K562 (cell line): ENCODE measurements around the gene SULT1A2. TPM values are rescaled to one million over a fixed set of nuclear protein-coding genes. Genes with fewer than 3 reads are reported as not detected.

Experiments used
- ATAC-seq: fragments of 200-7000 bp; cut with Tn5 transposase; 3 replicates; pipeline ENCODE4 v1.9.1; 2020; ENCODE audit warnings: moderate library complexity
- BruUV-seq: library from RNA; stranded (reverse); fragments of 400-500 nt; replicated peaks from 2 replicates; lab custom pipeline; 2021; lab: Mats Ljungman, UMichigan
- CTCF ChIA-PET: fragments of 300-600 bp; formaldehyde crosslinking; extraction: SDS; loops from one replicate; lab custom pipeline; 2021; ENCODE audit warnings: low intra/inter-chr PET ratio; lab: Yijun Ruan, JAX
- POLR2A ChIA-PET: fragments of 300-600, 350-650 bp; sonication (Branson Sonifier 250); formaldehyde crosslinking; extraction: SDS; loops from one replicate; lab custom pipeline; 2021; ENCODE audit warnings: antibody characterized with exemption, inconsistent platforms; lab: Yijun Ruan, JAX
- DNase-seq, 4 experiments: peaks; one replicate each; pipeline versions ENCODE4 v3.0.0 to v3.0.0-alpha.2; 2011 to 2018; ENCODE audit warnings: low spot score in 3 of 4, mixed read lengths in 3 of 4; ENCODE audit errors: extremely low read depth in 1 of 4
- FAIRE-seq: peaks from 2 replicates; lab custom pipeline; 2011; peaks lifted over from hg19 to GRCh38; lab: Jason Lieb, UNC
- H2AFZ ChIP-seq: 2 replicates; pipeline ENCODE4 v1.6.0; 2011; ENCODE audit warnings: low read depth, low read length, control low read depth, inconsistent platforms
- H3K27ac ChIP-seq: fragments of 200-600 bp; 3 replicates; pipeline ENCODE4 v1.8.0; 2011; ENCODE audit warnings: low read depth, mild to moderate bottlenecking, control low read depth, inconsistent platforms, low read length, moderate library complexity, mixed read lengths; ENCODE audit errors: extremely low read depth
- H3K27me3 ChIP-seq, 2 experiments: fragments of 300-600 bp in 1 of 2; 2 replicates in 1 of 2; 3 replicates in 1 of 2; pipeline versions ENCODE4 v1.6.0 to v1.8.0; 2011; ENCODE audit warnings: inconsistent platforms in 2 of 2, low read length in 2 of 2, mild to moderate bottlenecking in 1 of 2, mixed read lengths in 1 of 2, moderate library complexity in 1 of 2; ENCODE audit not compliant: control insufficient read depth in 2 of 2, insufficient read depth in 2 of 2
- H3K36me3 ChIP-seq: fragments of 300-600 bp; 3 replicates; pipeline ENCODE4 v1.8.0; 2011; ENCODE audit warnings: mild to moderate bottlenecking, low read length, inconsistent platforms; ENCODE audit not compliant: control insufficient read depth, insufficient read depth
- H3K4me1 ChIP-seq, 2 experiments: fragments of 200-600 bp in 1 of 2; replicated peaks in 1 of 2; 2 replicates in 1 of 2; 3 replicates in 1 of 2; pipeline versions ENCODE4 v1.5.1 to v1.8.0; 2011; ENCODE audit warnings: inconsistent platforms in 2 of 2, low read length in 2 of 2, mild to moderate bottlenecking in 1 of 2, mixed read lengths in 1 of 2, moderate library complexity in 1 of 2; ENCODE audit not compliant: control insufficient read depth in 2 of 2, insufficient read depth in 2 of 2
- H3K4me2 ChIP-seq: 2 replicates; pipeline ENCODE4 v1.6.1; 2011; ENCODE audit warnings: low read length, control low read depth, inconsistent platforms, mixed read lengths; ENCODE audit not compliant: insufficient read depth
- H3K4me3 ChIP-seq: fragments of 200-600 bp; sonication (generic), shearing (Covaris generic); 2 replicates; pipeline ENCODE4 v1.5.1; 2016; ENCODE audit warnings: control low read depth, inconsistent platforms
- H3K79me2 ChIP-seq: fragments of 200-600 bp; 3 replicates; pipeline ENCODE4 v1.8.0; 2011; ENCODE audit warnings: low read length, inconsistent platforms; ENCODE audit not compliant: control insufficient read depth, insufficient read depth
- H3K9ac ChIP-seq, 2 experiments: 2 replicates each; pipeline versions ENCODE4 v1.6.0 to v1.6.1; 2011; ENCODE audit warnings: low read depth in 2 of 2, low read length in 2 of 2, control low read depth in 1 of 2, inconsistent platforms in 1 of 2, mild to moderate bottlenecking in 1 of 2, mixed read lengths in 1 of 2; ENCODE audit not compliant: insufficient read depth in 1 of 2
- H3K9me1 ChIP-seq: one replicate; pipeline ENCODE4 v1.6.0; 2011; ENCODE audit warnings: inconsistent platforms, mild to moderate bottlenecking, low read length, moderate library complexity; ENCODE audit not compliant: control insufficient read depth, insufficient read depth
- H3K9me3 ChIP-seq: replicated peaks from 2 replicates; pipeline ENCODE4 v1.5.1; 2011; ENCODE audit warnings: low read depth, low read length, inconsistent platforms; ENCODE audit not compliant: control insufficient read depth, insufficient read depth
- H4K20me1 ChIP-seq: replicated peaks from 2 replicates; pipeline ENCODE4 v1.6.1; 2011; ENCODE audit warnings: low read length, inconsistent platforms, mixed read lengths; ENCODE audit not compliant: control insufficient read depth, insufficient read depth
- BRD4 ChIP-seq: fragments of 200-600 bp; sonication (generic); IDR thresholded peaks from 2 replicates; pipeline ENCODE4 v1.6.1; 2017; ENCODE audit warnings: inconsistent platforms
- EGR1 ChIP-seq: fragments of 450-650 bp; conservative IDR thresholded peaks from 2 replicates; pipeline ENCODE4 v1.6.1; 2017; ENCODE audit warnings: mild to moderate bottlenecking
- PRMT5 ChIP-seq: sonication (generic); formaldehyde crosslinking; IDR thresholded peaks from 2 replicates; pipeline ENCODE4 v1.5.0; 2020; ENCODE audit warnings: missing genetic modification reagents
- PURB ChIP-seq: sonication (generic); formaldehyde crosslinking; IDR thresholded peaks from 2 replicates; pipeline ENCODE4 v1.9.0; 2021; ENCODE audit warnings: low read depth, mild to moderate bottlenecking, missing genetic modification reagents
- RBM39 ChIP-seq: fragments of 200-400 bp; formaldehyde crosslinking; optimal IDR thresholded peaks from 2 replicates; pipeline ENCODE3; 2018; ENCODE audit warnings: low read depth, low read length
- TSC22D4 ChIP-seq: fragments of 450-650 bp; IDR thresholded peaks from 2 replicates; pipeline ENCODE4 v1.6.1; 2016; ENCODE audit warnings: missing genetic modification characterization, missing biosample characterization, control low read depth
- WGBS: fragments of 100-300 bp; shearing (Covaris generic); methylation state at CpG from one replicate; pipeline ENCODE4 v1.1.6; 2016; ENCODE audit warnings: low coverage, mixed read lengths; ENCODE audit not compliant: insufficient coverage; ENCODE audit errors: missing lambda C conversion rate; 5-methylcytosine and 5-hydroxymethylcytosine counted together
- in situ Hi-C: fragments of 300-500 bp; cut with MboI; formaldehyde crosslinking; loops from 4 replicates; pipeline ENCODE4 v1.15.0; 2018; ENCODE audit warnings: inconsistent platforms, mixed read lengths
- intact Hi-C: fragments of 100-400 bp; cut with micrococcal nuclease; formaldehyde crosslinking; loops from 2 replicates; pipeline ENCODE4 v1.14.2; 2022
- polyA plus RNA-seq, 8 experiments: library from polyadenylated mRNA; depleted of rRNA in 4 of 8; stranded (reverse) in 5 of 8; unstranded in 3 of 8; fragments of >200 nt; fragmentation: Nextera tagmentation in 2 of 8; fragmentation: Illumina TruSeq in 1 of 8; extraction: Ambion mirVana in 2 of 8; extraction: Trizol in 1 of 8; gene quantifications; 2 replicates each; pipeline versions ENCODE4 v1.2.1 to v1.2.3, GENCODE V29; 2011 to 2014; ENCODE audit warnings: inconsistent platforms in 1 of 8, missing spikeins in 1 of 8
- total RNA-seq, 7 experiments: library from RNA; depleted of rRNA in 6 of 7; stranded (reverse); fragments of >200 nt in 6 of 7; fragmentation: Illumina TruSeq in 2 of 7; extraction: Trizol in 2 of 7; gene quantifications; 2 replicates each; pipeline versions ENCODE4 v1.2.1 to v1.2.3, GENCODE V29; 2011 to 2021; ENCODE audit warnings: low replicate concordance in 1 of 7
- TF ChIP-seq, protein P1 (sequence below): fragments of 250-450 bp; sonication (Bioruptor Pico); IDR thresholded peaks from 2 replicates; pipeline ENCODE4 v1.8.0; 2021; ENCODE audit warnings: moderate library complexity, mild to moderate bottlenecking, inconsistent platforms
- TF ChIP-seq, protein P2 (sequence below): conservative IDR thresholded peaks from 2 replicates; pipeline ENCODE4 v1.6.1; 2011; ENCODE audit warnings: low read depth, mild to moderate bottlenecking, low read length; ENCODE audit not compliant: control insufficient read depth

SULT1A2 gene
- total and polyA plus RNA-seq, 9 of the 15 experiments (the other 6 are each of a cell fraction or from before 2014, with no cell fraction given): 0.73 to 3.2 (median 1.7) TPM

DNA sequence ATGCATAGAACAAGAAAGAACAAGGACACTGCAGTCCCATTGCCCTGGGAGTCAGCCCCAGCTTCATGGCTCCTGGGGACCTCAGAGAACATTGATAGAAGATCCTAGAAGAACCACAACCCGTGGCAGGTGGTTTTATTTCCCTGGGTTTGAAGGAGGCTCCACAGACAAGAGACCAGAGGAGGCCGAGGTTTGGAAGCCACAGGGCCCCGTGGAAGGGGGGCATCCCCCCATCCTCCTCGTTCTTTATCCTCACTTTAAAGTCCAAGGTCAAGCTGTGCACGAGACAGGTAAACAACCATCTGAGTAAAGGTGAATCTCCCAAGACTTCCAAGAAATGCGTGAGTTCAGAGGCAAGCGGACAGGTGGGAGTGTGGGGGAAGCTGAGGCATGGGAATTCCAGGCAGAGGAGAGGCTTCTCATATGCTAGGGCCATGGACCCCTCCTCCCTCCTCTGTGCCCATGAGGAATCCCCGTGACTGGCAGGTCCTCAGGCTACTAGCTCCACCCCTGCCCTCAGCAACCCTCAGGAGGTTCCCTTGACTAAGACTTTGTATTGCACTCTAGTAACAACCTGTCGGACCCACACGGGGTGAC is 13.8 kb upstream of the SULT1A2 start:
- Histone ChIP-seq H3K4me1 (peaks cover 6 to 17% of the 10 kb centered on the region in 2 experiments; a peak in 3 of 5 replicates), H3K4me3 (no peak overlapping the region), H2AFZ (peak overlapping the region; percentile 66; the same call in 1 of the 2 replicates), H3K9me1 (no peaks in the 10 kb centered on the region), H3K27me3 (no peaks in the 10 kb centered on the region), H4K20me1 (no peaks in the 10 kb centered on the region), H3K27ac (no peak overlapping the region), H3K9ac (peak overlapping the region in 1 of 2 experiments; percentile 64; a peak in 2 of 4 replicates), H3K9me3 (no peaks in the 10 kb centered on the region), H3K4me2 (peak overlapping the region; percentile 24; the same call in 1 of the 2 replicates), H3K36me3 (no peaks in the 10 kb centered on the region), H3K79me2 (no peaks in the 10 kb centered on the region)
- in situ Hi-C loops: loop anchor here (25.0 kb wide), 4 partner anchors 102 to 1602 kb away; partner anchors contain the start of genes EIF3C and EIF3CL
- 53% methylated on average over 9 of the region's 10 CpGs for whole genome bisulfite sequencing
- POLR2A ChIA-PET: interaction anchor here (0.6 kb wide), 1 partner anchor 12 kb away, joined by 3 read pairs; no protein-coding TSS in a partner anchor
- intact Hi-C loops: no loop called here
- CTCF ChIA-PET: no interaction called here
- DNase-seq: no peak
- no peak for FAIRE-seq
- ATAC-seq: no peak
- no peak for TF ChIP-seq PRMT5 (CRISPR knock-in tag)
- no peak for TF ChIP-seq TSC22D4 (tag)
- no peak for TF ChIP-seq RBM39
- TF ChIP-seq EGR1: no peak
- TF ChIP-seq, protein P1, sequence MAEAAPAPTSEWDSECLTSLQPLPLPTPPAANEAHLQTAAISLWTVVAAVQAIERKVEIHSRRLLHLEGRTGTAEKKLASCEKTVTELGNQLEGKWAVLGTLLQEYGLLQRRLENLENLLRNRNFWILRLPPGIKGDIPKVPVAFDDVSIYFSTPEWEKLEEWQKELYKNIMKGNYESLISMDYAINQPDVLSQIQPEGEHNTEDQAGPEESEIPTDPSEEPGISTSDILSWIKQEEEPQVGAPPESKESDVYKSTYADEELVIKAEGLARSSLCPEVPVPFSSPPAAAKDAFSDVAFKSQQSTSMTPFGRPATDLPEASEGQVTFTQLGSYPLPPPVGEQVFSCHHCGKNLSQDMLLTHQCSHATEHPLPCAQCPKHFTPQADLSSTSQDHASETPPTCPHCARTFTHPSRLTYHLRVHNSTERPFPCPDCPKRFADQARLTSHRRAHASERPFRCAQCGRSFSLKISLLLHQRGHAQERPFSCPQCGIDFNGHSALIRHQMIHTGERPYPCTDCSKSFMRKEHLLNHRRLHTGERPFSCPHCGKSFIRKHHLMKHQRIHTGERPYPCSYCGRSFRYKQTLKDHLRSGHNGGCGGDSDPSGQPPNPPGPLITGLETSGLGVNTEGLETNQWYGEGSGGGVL: no peak
- TF ChIP-seq, protein P2, sequence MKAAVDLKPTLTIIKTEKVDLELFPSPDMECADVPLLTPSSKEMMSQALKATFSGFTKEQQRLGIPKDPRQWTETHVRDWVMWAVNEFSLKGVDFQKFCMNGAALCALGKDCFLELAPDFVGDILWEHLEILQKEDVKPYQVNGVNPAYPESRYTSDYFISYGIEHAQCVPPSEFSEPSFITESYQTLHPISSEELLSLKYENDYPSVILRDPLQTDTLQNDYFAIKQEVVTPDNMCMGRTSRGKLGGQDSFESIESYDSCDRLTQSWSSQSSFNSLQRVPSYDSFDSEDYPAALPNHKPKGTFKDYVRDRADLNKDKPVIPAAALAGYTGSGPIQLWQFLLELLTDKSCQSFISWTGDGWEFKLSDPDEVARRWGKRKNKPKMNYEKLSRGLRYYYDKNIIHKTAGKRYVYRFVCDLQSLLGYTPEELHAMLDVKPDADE: no peak
- TF ChIP-seq PURB (CRISPR knock-in tag): no peak
- no peak for TF ChIP-seq BRD4
- BruUV-seq: no TSS peak
